Common myeloid progenitor, CD34-positive (primary cell): ENCODE data around the gene BBS12.
A peak's percentile ranks its signal among the peaks of the same experiment; 100 is the strongest.

Source experiments
- CTCF ChIA-PET: fragments of 350-600 bp; sonication (Branson Sonifier 250); formaldehyde crosslinking; loops from one replicate; lab custom pipeline; 2021; ENCODE audit warnings: antibody characterized with exemption; lab: Charles Lee
- POLR2A ChIA-PET: fragments of 350-600 bp; sonication (Branson Sonifier 250); formaldehyde crosslinking; loops from one replicate; lab custom pipeline; 2021; ENCODE audit warnings: antibody characterized with exemption; lab: Charles Lee
- DNase-seq, 3 donors: peaks; one replicate each; pipeline versions ENCODE4 v3.0.0 to v3.0.0-alpha.2; 2013
- H3K27ac ChIP-seq, 2 experiments: 1 replicate in 1 of 2; 2 replicates in 1 of 2; pipeline ENCODE4 v1.7.0; 2013; ENCODE audit warnings: inconsistent platforms in 2 of 2, low read length in 2 of 2, mild to moderate bottlenecking in 2 of 2, low read depth in 1 of 2, moderate library complexity in 1 of 2; ENCODE audit not compliant: severe bottlenecking in 2 of 2, insufficient read depth in 1 of 2, poor library complexity in 1 of 2
- H3K27me3 ChIP-seq, 5 experiments: replicated peaks in 2 of 5; 1 replicate in 3 of 5; 2 replicates in 2 of 5; pipeline versions ENCODE4 v1.6.1 to v1.7.0; 2013; ENCODE audit warnings: low read length in 4 of 5, mild to moderate bottlenecking in 2 of 5, moderate library complexity in 2 of 5, inconsistent platforms in 1 of 5; ENCODE audit not compliant: insufficient read depth in 5 of 5, control insufficient read depth in 4 of 5
- H3K36me3 ChIP-seq, 4 experiments: 1 replicate in 2 of 4; 2 replicates in 2 of 4; pipeline versions ENCODE4 v1.6.1 to v1.7.0; 2013; ENCODE audit warnings: low read length in 3 of 4, control low read depth in 1 of 4, mild to moderate bottlenecking in 1 of 4; ENCODE audit not compliant: control insufficient read depth in 4 of 4, insufficient read depth in 4 of 4
- H3K4me1 ChIP-seq, 4 experiments: 1 replicate in 3 of 4; 2 replicates in 1 of 4; pipeline versions ENCODE4 v1.6.1 to v1.7.1; 2013; ENCODE audit warnings: low read length in 3 of 4, mild to moderate bottlenecking in 3 of 4, control low read depth in 1 of 4, inconsistent platforms in 1 of 4, moderate library complexity in 1 of 4; ENCODE audit not compliant: control insufficient read depth in 4 of 4, insufficient read depth in 4 of 4; ENCODE audit errors: control extremely low read depth in 1 of 4
- H3K4me3 ChIP-seq, 7 experiments: 1 replicate in 4 of 7; 2 replicates in 3 of 7; pipeline versions ENCODE4 v1.5.1 to v1.7.0; 2013; ENCODE audit warnings: mild to moderate bottlenecking in 7 of 7, low read length in 6 of 7, moderate library complexity in 6 of 7, inconsistent platforms in 2 of 7, low read depth in 2 of 7, control low read depth in 1 of 7; ENCODE audit not compliant: insufficient read depth in 4 of 7, control insufficient read depth in 1 of 7; ENCODE audit errors: extremely low read depth in 1 of 7
- H3K9me3 ChIP-seq, 5 experiments: 1 replicate in 4 of 5; 2 replicates in 1 of 5; pipeline versions ENCODE4 v1.6.1 to v1.7.1; 2013; ENCODE audit warnings: low read length in 4 of 5, mild to moderate bottlenecking in 2 of 5, inconsistent platforms in 1 of 5, low read depth in 1 of 5, moderate library complexity in 1 of 5; ENCODE audit not compliant: control insufficient read depth in 4 of 5, insufficient read depth in 2 of 5; ENCODE audit errors: control extremely low read depth in 1 of 5
- WGBS: methylation state at CpG from one replicate; pipeline ENCODE4 v1.1.5; 2013; ENCODE audit not compliant: insufficient coverage; 5-methylcytosine and 5-hydroxymethylcytosine counted together

Gene BBS12

GRCh38 chr4:122733787-122734120 is 1.2 kb downstream of the BBS12 start:
- no peak for DNase-seq
- H3K36me3 ChIP-seq, result no peaks in the 10 kb centered on the region
- peak overlapping the region in 2 of 7 experiments; percentile 78 to 97 for H3K4me3 ChIP-seq
- peaks cover 3 to 14% (median 8%) of the 10 kb centered on the region in 4 experiments for H3K4me1 ChIP-seq
- H3K9me3 ChIP-seq, result peaks cover 0 to 8% (median 0%) of the 10 kb centered on the region in 5 experiments
- ChIA-PET POLR2A (no interaction called here), CTCF (interaction anchor here (1.2 kb wide), 1 partner anchor 16 kb away, joined by 4 read pairs; no protein-coding TSS in a partner anchor)
- no CpG with 5 or more reads among the region's 1 CpG for WGBS
- H3K27ac ChIP-seq, result peak overlapping the region in 1 of 2 experiments; percentile 90
- no peaks in the 10 kb centered on the region for H3K27me3 ChIP-seq

GRCh38 chr4:122739174-122739573 is 6.7 kb downstream of the BBS12 start:
- POLR2A ChIA-PET, result no interaction called here
- CTCF ChIA-PET, result interaction anchor here (1.0 to 1.5 kb wide), 2 partner anchors 19 to 22 kb away, joined by 3 to 6 read pairs; no protein-coding TSS in a partner anchor
- H3K36me3 ChIP-seq, result peaks cover 0 to 13% (median 6%) of the 10 kb centered on the region in 4 experiments
- no peaks in the 10 kb centered on the region for H3K27me3 ChIP-seq
- H3K4me3 ChIP-seq, result no peak overlapping the region
- no peak overlapping the region for H3K27ac ChIP-seq
- no peak for DNase-seq
- peaks cover 0 to 4% (median 1%) of the 10 kb centered on the region in 4 experiments for H3K4me1 ChIP-seq
- H3K9me3 ChIP-seq, result peaks cover 0 to 8% (median 0%) of the 10 kb centered on the region in 5 experiments

- Histone ChIP-seq H3K36me3 (peaks cover 0 to 13% (median 6%) of the 10 kb centered on the region in 4 experiments), H3K9me3 (peaks cover 0 to 4% (median 0%) of the 10 kb centered on the region in 5 experiments), H3K4me1 (peaks cover 0 to 10% (median 2%) of the 10 kb centered on the region in 4 experiments), H3K27ac (no peak overlapping the region), H3K27me3 (no peaks in the 10 kb centered on the region), H3K4me3 (no peak overlapping the region)
- WGBS, result 91% methylated on average over 13 of the region's 15 CpGs
- POLR2A ChIA-PET, result no interaction called here
- no peak for DNase-seq
- CTCF ChIA-PET, result interaction anchor here (1.0 to 1.6 kb wide), 3 partner anchors 13 to 21 kb away, joined by 3 to 5 read pairs (median 4); no protein-coding TSS in a partner anchor
These were observed 10.7 kb downstream of the BBS12 start for GRCh38 chr4:122742933-122743829.

- H3K9me3 ChIP-seq, result peaks cover 0 to 4% (median 0%) of the 10 kb centered on the region in 5 experiments
- no peaks in the 10 kb centered on the region for H3K27me3 ChIP-seq
- ChIA-PET POLR2A (no interaction called here), CTCF (interaction anchor here (1.0 to 1.6 kb wide), 3 partner anchors 12 to 22 kb away, joined by 3 to 5 read pairs (median 4); no protein-coding TSS in a partner anchor)
- no peak overlapping the region for H3K27ac ChIP-seq
- peaks cover 0 to 10% (median 2%) of the 10 kb centered on the region in 4 experiments for H3K4me1 ChIP-seq
- H3K4me3 ChIP-seq, result no peak overlapping the region
- H3K36me3 ChIP-seq, result peaks cover 0 to 13% (median 6%) of the 10 kb centered on the region in 4 experiments
- WGBS, result 40% methylated on average over 1 of the region's 1 CpG
- peak in 2 of 3 donors; percentile 6 for DNase-seq
These were observed 11.7 kb downstream of the BBS12 start for GRCh38 chr4:122744229-122744628.

- H3K27me3 ChIP-seq, result no peaks in the 10 kb centered on the region
- 80% methylated on average over 2 of the region's 2 CpGs for WGBS
- ChIA-PET POLR2A (no interaction called here), CTCF (interaction anchor here (0.8 to 1.0 kb wide), 2 partner anchors 11 to 184 kb away, joined by 3 read pairs; no protein-coding TSS in a partner anchor)
- H3K27ac ChIP-seq, result no peak overlapping the region
- peaks cover 0 to 10% (median 2%) of the 10 kb centered on the region in 4 experiments for H3K4me1 ChIP-seq
- DNase-seq, result peak in 1 of 3 donors; percentile 6
- peaks cover 0 to 13% (median 6%) of the 10 kb centered on the region in 4 experiments for H3K36me3 ChIP-seq
- peaks cover 0 to 4% (median 0%) of the 10 kb centered on the region in 5 experiments for H3K9me3 ChIP-seq
- no peak overlapping the region for H3K4me3 ChIP-seq
These were observed 14.0 kb downstream of the BBS12 start for GRCh38 chr4:122746485-122746965.

- no CpG with 5 or more reads among the region's 1 CpG for WGBS
- CTCF ChIA-PET, result interaction anchor here (1.0 kb wide), 1 partner anchor 184 kb away, joined by 3 read pairs; no protein-coding TSS in a partner anchor
These were observed 14.6 kb downstream of the BBS12 start for GRCh38 chr4:122747068-122747467.

More at GRCh38 chr4:122747068-122747467, 14.6 kb downstream of the BBS12 start:
- Histone ChIP-seq H3K27ac (no peak overlapping the region), H3K4me1 (peaks cover 0 to 10% (median 2%) of the 10 kb centered on the region in 4 experiments), H3K27me3 (no peaks in the 10 kb centered on the region), H3K36me3 (peaks cover 0 to 10% (median 5%) of the 10 kb centered on the region in 4 experiments), H3K9me3 (peaks cover 0 to 4% (median 0%) of the 10 kb centered on the region in 5 experiments), H3K4me3 (no peak overlapping the region)
- POLR2A ChIA-PET, result no interaction called here
- no peak for DNase-seq
